Middle frontal gyrus (tissue), 1 donor: Measurements from ENCODE around the gene HEBP1.

Experiments
- DNase-seq: peaks from one replicate; pipeline ENCODE4 v3.0.0-alpha.2; 2015; ENCODE audit warnings: low spot score; ENCODE audit errors: extremely low spot score

HEBP1 gene

GRCh38 chr12:12951504-12951903 lies 48.6 kb downstream of the HEBP1 start:
- no peak for DNase-seq

DNA sequence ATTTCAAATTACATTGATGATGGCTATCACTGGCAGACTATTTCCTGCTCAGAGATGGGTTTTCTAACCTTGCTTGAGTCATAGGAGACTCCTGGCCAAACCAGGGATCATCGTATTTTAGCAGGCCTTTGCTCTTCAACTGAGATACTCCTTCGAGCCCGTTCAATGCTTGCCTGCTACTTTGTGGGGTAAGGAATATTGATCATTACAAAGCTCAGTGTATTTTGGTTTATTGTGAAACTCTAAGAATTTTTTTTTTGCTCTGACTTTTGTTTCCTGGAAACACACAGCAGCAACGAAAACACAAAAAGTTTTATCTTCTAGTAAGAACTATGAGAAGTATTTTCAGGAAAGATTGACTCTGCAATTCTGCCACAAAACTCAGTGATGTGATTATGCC lies 52.2 kb downstream of the HEBP1 start:
- no peak for DNase-seq

DNA sequence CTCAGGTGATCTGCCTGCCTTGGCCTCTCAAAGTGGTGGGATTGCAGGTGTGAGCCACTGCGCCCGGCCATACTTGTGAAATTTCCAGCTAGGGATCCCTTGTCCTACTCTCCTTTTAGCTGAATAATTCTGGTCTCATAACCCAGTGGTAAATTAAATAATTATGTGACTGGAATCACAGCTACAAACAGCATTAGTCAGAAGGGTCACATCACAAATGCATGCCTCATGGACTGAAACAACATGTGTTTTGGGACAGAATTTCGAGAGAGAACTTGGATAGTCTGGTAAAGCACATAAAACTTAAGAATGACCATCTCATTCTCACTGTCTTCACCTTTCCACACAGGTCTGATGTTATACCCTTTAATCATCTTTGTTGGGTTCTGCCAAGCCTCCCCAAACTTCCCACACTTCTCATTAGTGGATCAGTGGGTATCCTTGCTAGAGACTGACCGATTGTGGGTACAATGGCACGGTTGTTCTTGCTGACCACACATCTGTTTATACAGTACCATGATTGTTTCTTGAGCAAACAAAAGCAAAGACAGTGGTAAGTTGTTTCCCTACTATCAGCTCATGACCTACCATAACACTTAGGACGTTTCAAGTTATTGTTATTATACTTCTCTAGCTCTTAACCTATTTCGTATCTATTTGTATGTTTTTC lies 53.2 kb downstream of the HEBP1 start:
- DNase-seq: peak; percentile 61

DNA sequence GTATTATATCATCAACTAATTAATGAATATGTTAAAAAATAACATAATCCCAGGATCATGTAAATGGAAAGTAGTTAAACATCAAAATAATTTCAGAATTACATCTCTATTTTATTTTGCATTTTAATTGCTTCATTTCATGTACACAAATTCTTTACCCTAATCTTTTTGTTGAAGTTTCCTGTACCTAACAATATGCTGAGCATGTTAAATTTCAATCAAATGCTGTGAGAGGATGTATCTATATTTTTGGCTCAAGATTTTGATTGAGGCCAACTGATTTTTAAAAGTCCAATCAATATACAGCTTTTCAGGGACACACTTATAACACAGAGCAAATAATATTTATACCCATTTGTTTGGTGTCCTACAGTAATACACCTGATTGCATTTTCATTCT lies 54.5 kb downstream of the HEBP1 start:
- DNase-seq: no peak

GRCh38 chr12:12943586-12944260 lies 56.3 kb downstream of the HEBP1 start:
- no peak for DNase-seq

DNA sequence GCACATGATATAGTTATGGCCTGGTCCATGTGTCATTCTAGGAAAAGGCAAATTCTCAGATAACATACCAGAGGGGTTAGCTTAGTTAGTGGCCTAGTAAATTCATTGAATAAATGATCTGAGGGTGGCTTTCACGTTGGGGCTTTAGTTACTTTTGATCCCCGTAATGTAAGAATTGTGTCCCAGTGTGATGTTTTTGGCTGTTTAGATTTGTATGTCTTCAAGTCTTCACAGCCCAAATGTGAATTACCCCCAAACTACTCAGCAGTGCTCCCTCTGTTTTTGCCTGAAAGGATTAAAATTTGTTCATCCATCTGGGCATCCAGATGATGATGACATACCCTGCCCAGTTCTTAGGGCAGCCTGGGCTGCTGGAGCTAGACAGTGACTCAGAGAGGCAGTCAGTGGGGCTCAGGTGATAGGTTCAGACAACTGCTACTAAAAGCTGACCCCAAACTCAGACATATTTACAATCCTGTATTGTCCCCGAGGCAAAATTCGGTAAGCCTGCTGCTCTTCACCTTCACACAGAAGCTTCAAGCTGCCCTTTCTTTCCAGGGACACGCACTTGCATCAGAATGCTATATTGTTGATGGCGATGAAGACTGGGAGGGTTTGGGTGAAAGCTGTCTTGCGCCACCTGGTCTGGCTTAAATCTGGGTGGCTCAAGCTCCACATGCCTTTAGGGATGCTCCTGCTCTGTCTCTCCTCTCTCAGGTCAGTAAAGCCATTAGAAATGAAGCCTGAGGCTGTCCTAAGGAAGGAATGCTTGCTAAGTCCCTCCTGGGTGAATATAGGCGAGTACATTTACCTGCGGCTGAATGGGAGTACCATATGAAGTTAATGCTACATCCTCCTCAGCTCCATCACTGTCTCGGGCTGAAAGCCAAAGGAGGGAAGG lies 58.4 kb downstream of the HEBP1 start:
- no peak for DNase-seq

DNA sequence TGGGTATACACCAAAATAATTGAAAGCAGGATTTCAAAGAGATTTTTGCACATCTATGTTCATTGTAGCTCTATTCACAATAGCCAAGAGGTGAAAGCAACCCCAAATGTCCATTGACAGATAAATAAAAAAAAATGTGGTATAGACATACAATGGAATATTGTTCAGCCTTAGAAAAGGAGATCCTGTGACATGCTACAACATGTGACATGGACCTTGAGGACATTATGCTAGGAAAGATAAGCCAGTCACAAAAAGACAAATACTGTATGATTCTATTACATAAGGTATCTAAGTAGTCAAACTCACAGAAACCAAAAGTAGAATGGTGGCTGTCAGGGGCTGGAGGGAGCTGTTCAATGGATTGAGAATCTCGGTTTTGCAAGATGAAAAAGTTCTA lies 60.2 kb downstream of the HEBP1 start:
- no peak for DNase-seq

DNA sequence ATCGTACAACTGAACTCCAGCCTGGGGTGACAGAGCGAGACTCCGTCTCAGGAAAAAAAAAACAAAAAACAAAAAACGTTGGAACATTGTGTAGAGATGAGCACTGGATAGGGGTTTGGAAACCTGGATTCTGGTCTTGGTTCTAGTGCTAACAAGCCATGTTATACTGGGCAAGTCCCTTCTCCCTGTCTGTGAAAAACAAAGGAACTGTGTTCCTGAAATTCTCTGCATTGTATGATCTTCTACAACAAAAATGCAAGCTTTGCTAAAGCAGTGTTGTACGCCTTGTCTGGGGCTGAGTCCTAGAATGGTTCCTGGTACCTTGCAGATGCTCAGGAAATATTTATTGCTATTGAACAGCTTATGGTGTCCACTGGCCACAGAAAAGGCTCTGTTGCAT lies 61.5 kb downstream of the HEBP1 start:
- DNase-seq: no peak

GRCh38 chr12:12936983-12937491 lies 63.0 kb downstream of the HEBP1 start:
- no peak for DNase-seq

- no peak for DNase-seq
These were observed 65.5 kb downstream of the HEBP1 start for GRCh38 chr12:12934556-12934955.

DNA sequence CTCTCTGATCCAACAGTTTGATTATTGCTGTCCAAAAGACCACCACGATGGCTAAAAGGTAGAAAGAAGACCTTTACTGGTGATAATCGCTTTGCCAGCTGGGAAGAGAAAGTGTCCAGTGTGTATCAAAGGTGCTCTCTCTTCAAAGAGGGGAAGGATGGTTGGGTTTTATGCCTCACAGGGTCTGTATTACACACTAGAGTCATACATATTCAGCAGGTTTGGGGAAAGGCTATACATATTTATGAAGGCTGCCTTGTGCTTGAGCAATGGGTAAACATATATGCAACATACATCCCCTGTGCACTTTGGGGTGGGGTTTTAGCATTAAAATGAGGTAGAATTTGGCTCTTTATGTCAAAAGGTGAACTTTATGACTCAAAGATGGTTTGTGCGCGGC lies 66.3 kb downstream of the HEBP1 start:
- no peak for DNase-seq

GRCh38 chr12:12930633-12931219 lies 69.3 kb downstream of the HEBP1 start:
- DNase-seq: no peak

DNA sequence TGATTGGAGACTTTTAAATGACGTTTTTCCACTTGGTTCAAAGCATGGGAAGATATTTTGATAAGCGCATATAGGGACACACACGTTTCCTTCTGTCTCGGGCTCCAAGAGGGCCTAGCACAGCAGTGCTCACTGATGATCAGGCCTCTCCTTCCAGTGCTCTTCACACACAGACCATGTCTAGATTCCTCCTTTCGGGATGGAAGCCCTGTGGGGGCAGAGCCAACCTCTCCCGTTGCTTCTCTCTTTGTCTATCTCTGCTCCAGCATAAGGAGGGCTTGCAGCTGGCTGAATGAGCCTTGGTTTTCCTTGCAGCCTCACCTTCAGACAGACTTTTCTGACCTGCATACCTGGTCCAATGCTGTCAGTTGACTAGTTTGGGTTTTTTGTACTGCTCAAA lies 70.4 kb downstream of the HEBP1 start:
- DNase-seq: no peak

DNA sequence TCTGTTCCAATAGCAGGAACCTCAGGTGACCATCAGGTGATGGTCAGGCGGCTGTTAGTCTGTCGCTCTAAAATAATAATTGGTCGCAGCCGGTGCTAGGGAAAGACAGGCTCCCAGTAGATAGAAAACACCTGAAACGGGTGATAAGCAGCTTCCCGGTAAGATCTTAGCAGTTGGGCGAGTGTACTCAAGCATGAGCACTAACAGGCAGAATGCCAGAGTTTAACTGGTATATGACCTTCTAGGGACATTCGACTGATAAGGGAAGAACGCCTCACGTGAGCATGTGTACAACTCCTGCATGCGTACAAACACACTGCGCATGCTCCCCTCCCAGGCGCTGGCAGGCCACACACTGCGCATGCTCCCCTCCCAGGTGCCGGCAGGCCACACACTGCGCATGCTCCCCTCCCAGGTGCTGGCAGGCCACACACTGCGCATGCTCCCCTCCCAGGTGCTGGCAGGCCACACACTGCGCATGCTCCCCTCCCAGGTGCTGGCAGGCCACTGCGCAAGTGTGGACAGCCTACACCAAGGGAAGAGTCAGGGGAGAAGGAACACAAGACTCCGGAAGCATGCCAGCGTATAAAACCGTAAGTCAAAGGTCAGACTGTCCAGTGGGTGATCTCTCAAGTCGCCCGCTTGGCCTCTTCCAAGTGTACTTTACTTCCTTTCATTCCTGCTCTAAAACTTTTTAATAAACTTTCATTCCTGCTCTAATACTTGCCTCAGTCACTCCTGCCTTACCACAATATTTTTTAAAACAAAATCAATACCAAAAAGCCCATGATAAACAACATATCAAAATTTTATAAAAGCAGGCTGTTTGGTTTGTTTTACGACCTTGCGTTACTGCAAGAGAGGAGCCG lies 72.6 kb downstream of the HEBP1 start:
- no peak for DNase-seq

GRCh38 chr12:12926571-12927071 lies 73.4 kb downstream of the HEBP1 start:
- DNase-seq: no peak

GRCh38 chr12:12925388-12925787 lies 74.7 kb downstream of the HEBP1 start:
- DNase-seq: no peak
